KOPT-K1 (cell line): ENCODE results near the gene TMEM201.
"Not testable (repeated sequence)": the region's sequence is repeated elsewhere in the genome, so short reads cannot be mapped to it uniquely, and the experiment has no call there.

Source experiments
- H3K27ac ChIP-seq: fragments of 200-600 bp; sonication (generic); 2 replicates; pipeline ENCODE4 v1.5.1; 2016; ENCODE audit warnings: antibody characterized with exemption, mild to moderate bottlenecking, low read depth, low read length; ENCODE audit not compliant: poor library complexity, severe bottlenecking
- H3K36me3 ChIP-seq: fragments of 200-600 bp; sonication (generic); 2 replicates; pipeline ENCODE4 v1.5.1; 2017; ENCODE audit warnings: antibody characterized with exemption, mild to moderate bottlenecking, low read length, moderate library complexity; ENCODE audit not compliant: insufficient read depth
- H3K9me3 ChIP-seq: fragments of 200-600 bp; sonication (generic); 2 replicates; pipeline ENCODE4 v1.5.1; 2017; ENCODE audit warnings: antibody characterized with exemption, low read length, mild to moderate bottlenecking; ENCODE audit not compliant: insufficient read depth, poor library complexity, severe bottlenecking

The TMEM201 gene

DNA sequence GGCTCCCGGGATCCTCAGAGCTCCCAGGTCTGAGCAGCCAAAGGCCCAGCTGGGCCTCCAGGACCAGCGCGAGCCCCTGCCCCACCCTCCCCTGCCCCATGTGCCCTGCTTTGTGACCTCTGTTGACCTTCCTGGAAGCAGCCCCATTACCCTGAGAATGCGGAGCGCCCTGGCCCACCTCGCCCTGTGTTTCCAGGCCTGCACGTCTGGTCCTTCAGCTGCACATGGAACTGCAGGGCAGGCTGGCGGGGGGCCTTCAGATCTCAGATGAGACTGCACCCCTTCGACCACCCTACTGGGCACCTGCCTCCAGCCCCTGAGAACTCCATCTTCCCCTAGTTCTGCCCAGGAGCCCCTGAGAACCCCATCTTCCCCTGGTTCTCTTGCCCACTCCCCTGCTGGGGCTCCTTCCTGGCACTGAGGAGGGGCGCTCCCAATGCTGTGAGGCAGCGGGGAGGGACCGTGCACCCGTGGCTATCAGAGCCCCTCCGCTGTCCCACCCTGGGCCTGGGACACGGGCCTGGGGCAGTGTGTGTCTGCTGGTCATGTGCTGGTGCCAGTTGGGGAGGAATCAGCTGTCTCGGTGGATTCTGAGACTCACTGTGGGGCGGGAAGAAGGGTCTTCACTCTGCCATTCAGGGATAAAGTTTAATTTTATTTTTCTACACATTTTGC is 25.1 kb downstream of the TMEM201 start:
- H3K9me3 ChIP-seq: no peaks in the 10 kb centered on the region
- no peak overlapping the region for H3K27ac ChIP-seq
- peaks cover 65% of the 10 kb centered on the region for H3K36me3 ChIP-seq

DNA sequence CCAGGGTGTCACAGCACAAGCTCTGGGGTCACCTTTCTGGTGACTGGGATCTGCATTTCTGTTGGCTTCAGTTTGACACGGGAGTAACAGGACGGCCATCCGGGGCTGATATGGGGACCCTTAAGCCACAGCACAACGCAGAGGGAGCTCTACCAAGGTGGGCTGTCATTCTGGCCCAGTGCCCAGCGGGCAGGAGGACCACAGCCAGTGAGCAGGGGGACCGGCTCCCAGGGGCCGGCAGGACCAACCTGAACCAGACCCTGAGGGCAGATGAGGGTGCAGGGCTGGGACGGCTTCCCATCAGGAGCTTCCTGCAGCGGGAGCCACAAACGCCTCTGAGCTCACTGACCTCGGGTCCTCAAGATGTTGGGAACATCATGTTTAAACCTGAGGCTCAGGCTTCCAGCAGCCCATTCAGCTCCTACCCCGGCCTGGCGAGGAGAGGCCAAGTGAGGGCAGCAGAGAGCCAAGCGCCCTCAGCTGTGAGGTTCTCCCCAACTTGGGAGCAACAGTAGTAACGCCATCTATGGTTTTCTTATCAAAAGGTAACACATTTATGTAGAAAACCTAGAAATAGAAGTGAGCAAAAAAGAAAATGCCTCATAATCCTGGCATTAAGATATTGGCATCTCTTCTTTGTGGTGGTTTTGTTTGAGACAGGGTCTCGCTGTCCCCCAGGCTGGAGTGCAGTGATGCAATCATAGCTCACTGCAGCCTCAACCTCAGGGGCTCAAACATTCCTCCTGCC is 26.8 kb downstream of the TMEM201 start:
- Histone ChIP-seq H3K27ac (no peak overlapping the region), H3K36me3 (peaks cover 48% of the 10 kb centered on the region), H3K9me3 (no peaks in the 10 kb centered on the region)

DNA sequence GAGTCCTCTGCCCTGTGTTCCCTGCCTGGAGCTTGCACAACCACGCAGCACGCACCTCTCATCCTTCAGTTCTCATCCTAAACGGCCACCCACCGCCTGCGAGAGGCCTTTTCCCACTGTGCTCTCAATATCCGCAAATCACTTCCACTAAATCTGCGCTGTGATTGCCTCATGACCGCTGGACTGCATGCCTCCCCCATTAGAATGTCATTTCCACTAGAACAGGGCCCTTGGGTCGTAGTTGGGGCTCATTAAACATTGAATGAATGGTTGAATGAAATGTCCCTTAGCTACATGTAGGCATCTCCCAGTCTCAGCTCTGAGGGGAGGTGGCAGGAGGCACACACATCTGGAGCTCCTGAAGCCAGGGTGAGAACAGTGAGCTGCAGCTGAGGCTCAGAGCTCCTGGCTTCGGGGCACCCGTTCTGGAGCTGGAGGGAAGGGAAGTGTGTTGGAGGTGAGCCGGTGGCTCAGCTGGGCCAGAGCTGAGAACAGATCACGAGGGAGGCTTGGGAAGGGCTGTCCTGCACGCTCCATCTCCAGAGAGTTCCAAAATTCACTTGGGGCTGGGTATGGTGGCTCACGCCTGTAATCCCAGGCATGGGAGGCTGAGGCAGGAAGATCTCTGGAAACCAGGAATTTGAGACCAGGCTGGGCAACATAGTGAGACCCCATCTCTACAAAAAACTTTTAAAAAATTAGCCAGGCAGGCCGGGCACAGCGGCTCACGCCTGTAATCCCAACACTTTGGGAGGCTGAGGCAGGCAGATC is 30.4 kb downstream of the TMEM201 start:
- Histone ChIP-seq H3K9me3 (no peaks in the 10 kb centered on the region), H3K27ac (no peak overlapping the region)

DNA sequence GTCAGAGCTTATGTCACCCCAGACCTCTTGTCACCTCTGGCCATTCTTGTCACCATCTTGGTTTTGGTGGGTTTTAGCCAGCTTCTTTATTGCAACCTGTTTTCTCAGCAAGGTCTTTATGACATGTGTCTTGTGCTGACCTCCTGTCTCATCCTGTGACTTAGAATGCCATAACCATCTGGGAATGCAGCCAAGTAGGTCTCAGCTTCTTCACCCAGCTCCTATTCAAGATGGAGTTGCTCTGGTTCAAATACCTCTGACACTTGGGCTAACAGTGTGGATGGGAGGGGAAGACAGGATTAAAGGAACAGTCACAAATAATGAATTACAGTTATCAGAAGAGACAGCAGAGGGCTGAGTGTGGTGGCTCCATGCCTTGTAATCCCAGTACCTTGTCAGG is 32.3 kb downstream of the TMEM201 start:
- no peak overlapping the region for H3K27ac ChIP-seq
- H3K9me3 ChIP-seq: no peaks in the 10 kb centered on the region
- H3K36me3 ChIP-seq: no peaks in the 10 kb centered on the region

More for the DNA sequence above, 30.4 kb downstream of the TMEM201 start:
- H3K36me3 ChIP-seq: peaks cover 12% of the 10 kb centered on the region; the same call in 1 of the 2 replicates

DNA sequence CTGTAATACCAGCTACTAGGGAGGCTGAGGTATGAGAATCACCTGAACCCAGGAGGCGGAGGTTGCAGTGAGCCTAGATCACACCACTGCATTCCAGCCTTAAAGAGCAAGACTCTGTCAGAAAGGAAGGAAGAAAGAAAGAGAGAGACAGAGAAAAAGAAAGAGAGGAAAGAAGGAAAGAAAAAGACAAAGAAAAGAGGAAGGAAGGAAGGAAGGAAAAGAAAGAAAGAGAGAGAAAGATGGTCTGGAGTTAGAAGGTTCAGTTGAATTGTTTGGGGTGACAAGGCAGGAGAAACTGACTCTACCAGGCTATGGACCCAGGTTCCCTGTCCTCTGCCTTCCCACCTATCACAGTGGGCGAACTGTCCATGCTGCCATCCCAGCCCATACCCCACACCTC is 35.4 kb downstream of the TMEM201 start:
- Histone ChIP-seq H3K36me3 (no peaks in the 10 kb centered on the region), H3K9me3 (no peaks in the 10 kb centered on the region), H3K27ac (no peak overlapping the region)

DNA sequence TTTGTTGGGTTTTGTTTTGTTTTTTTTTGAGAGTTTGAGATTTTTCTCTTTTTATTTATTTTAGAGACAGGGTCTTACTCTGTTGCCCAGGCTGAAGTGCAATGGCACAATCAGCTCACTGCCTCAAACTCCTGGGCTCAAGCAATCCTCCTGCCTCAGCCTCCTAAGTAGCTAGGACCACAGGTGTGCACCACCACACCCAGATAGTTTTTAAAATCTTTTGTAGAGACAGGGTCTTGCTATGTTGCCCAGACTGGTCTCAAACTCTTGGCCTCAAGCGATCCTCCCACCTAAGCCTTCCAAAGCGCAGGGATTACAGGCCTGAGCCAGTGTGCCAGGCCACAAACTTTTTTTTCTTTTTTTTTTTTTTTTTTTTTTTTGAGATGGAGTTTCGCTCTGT is 36.3 kb downstream of the TMEM201 start:
- not testable (repeated sequence) for H3K27ac ChIP-seq, H3K9me3 ChIP-seq, H3K36me3 ChIP-seq

DNA sequence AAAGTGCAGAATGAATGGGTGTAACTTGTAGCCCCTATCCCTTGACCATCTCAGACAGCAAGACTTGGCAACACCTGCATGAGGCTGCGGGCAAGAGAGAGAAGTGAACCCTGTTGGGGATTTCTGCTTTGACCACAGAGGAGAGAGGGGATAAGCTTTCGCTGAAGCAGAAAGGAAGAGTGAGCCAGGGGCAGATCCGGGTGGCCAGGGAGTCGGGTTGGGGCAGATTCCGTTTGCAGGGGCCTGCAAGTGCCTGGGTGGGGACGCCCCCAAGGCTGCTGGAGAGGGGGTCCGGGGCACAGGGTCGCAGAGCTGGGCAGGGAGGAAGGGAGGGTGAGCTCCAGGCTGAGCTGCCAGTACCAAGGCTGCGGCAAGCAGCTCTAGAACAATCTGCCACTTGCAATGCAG is 37.5 kb downstream of the TMEM201 start:
- no peaks in the 10 kb centered on the region for H3K9me3 ChIP-seq
- H3K36me3 ChIP-seq: no peaks in the 10 kb centered on the region
- H3K27ac ChIP-seq: peak overlapping the region; percentile 99

DNA sequence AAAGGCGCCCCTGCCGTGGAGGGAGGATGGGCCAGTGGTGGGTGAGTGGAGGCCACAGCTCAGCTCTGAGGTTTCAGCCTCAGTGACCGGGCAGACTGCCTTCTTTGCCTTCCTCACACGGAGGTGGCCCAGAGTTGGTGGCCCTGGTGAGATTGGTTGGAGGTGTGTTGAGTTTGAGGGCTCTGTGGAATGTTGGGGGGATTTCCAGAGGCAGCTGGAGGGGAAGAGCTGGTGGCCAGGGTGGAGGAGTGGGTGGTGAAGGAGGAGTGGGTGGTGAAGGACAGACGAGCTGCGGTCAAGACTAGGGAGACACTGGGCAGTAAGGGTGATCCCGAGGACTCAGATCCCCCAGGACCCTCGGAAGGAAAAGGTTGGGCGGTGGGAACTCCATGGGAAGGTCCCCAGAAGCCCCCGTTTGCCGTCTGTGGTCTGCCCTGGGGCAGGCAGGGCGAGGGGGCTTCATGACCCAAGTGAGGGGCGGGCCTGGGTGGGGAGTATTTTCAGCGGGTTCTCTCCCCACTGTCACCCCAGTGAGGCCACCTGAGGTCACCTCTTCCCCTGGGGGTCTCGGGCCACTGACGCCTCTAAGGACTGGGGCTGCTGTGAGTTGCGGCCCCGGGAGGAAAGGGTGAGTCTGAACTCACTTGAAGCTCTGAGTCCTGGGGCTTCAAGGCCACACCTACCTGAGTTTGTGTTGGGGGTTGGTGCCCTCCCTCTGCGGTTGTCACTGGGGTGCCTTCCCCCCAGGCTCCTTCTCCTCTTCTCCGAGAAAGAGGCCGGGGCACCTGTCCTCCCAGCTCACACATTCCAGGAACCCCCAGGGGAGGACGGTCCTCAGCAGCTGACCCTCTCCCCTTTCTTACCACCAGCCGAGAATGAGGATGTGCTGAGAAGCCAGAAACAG is 40.1 kb downstream of the TMEM201 start:
- H3K27ac ChIP-seq: peak overlapping the region; percentile 99
- no peaks in the 10 kb centered on the region for H3K9me3 ChIP-seq
- H3K36me3 ChIP-seq: peaks cover 14% of the 10 kb centered on the region; the same call in 1 of the 2 replicates

DNA sequence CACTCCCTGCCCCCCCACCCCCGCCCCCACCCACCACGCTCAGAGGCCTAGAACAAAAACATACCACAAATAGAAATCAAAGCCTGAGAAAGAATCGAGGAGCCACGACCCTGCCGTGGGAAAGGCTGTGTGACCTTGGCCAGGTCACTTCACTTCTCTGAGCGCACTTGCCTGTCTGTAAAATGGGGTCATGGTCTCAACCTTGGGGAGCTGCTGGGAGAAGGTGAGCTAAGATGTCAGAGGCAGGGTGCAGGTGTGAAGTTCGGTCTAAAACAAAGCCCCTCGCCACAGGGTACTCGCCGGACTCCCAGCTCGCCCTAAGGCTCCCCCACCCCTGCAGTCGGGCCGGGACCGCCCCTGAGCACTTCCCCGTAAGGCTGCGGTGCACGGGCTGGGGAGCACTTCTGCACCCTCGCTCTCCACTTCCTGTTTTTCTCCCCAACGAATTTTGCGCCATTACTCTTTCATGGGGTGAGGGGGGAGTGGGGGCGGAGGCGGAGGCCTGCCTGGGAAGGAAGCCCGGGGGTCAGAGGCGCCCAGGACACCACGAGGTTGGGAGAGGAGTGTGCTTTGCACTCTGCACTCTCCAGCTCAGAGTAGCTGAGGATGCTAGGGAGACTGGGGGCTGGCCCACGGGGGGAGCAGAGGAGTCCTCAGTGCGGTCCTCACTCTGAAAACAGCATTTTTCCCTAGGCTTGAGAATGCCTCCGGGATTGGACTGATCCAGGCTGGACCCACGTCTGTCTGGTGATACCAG is 40.9 kb downstream of the TMEM201 start:
- Histone ChIP-seq H3K36me3 (peaks cover 22% of the 10 kb centered on the region), H3K27ac (peak overlapping the region; percentile 99), H3K9me3 (no peaks in the 10 kb centered on the region)

DNA sequence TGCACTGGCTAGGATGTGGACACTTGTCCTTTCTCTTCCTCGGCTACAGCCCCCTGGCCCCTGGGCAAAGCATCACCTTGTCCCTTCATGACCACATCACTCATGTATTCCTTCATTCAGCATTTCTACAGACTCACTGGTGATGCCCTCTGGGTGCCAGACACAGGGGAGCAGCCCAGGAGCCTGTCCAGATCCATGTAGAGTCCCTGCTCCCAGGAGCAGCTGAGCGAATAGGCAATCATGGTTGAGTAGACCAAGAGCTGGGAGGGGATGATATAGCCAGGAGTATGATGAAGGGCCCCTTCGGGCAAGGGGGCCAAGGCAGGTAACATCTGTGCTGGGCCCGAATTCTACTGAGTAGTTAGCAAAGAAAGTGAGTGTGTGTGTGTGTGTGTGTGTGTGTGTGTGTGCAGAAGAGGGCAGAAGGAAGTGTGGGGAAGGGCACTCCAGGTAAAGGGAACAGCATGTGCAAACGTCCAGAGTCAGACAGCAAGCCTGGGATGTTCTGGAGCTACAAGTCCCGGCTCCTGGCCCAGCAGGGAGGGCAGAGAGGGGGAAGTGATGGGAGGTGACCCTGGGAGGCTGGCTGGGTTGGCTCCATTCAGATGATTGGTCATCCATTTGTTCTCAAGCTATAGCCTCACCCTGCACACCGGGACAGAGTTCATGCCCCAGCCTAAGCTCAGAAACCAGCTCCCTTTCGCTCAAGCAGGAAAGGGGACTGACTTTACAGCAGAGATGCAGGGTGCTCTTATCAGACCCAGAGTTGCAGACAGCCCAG is 41.8 kb downstream of the TMEM201 start:
- peak overlapping the region; percentile 99 for H3K27ac ChIP-seq
- peaks cover 30% of the 10 kb centered on the region for H3K36me3 ChIP-seq
- H3K9me3 ChIP-seq: no peaks in the 10 kb centered on the region

DNA sequence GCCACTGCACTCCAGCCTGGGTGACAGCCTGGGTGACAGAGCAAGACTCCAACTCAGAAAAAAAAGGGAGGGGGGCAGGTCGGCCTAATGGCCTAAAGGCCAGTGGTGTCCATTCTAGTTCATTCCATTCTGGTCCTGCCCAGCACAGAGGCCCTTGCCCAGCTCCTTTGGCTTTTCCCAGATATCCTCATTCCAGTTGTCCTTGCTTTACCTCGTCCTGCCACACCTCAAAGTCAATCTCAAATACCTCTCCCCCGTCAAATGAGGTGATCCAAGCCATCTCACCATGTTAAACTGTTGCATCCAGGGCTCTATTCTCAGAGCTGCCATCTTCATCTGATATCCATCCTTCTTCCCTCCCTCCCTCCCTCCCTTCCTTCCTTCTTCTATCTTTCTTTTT is 42.9 kb downstream of the TMEM201 start:
- no peaks in the 10 kb centered on the region for H3K9me3 ChIP-seq
- H3K27ac ChIP-seq: peak overlapping the region; percentile 99

DNA sequence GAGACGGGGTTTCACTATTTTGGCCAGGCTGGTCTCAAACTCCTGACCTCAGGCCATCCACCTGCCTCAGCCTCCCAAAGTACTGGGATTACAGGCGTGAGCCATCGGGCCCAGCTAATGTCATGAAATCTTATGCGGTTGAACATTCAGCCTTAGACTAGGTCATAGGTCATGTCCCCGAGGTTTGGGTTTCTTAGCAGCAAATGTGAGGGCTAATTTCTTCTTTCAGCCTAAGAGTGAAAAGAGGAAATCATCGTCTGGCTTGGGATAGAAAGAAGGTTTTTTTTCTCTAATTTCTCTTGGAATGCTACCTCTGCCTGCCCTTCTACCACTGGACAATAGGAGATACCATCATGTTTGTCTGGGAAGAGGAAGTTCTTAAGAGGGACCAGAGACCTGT is 44.8 kb downstream of the TMEM201 start:
- Histone ChIP-seq H3K36me3 (peaks cover 51% of the 10 kb centered on the region), H3K27ac (no peak overlapping the region), H3K9me3 (no peaks in the 10 kb centered on the region)

More for the DNA sequence above, 42.9 kb downstream of the TMEM201 start:
- peaks cover 40% of the 10 kb centered on the region for H3K36me3 ChIP-seq

DNA sequence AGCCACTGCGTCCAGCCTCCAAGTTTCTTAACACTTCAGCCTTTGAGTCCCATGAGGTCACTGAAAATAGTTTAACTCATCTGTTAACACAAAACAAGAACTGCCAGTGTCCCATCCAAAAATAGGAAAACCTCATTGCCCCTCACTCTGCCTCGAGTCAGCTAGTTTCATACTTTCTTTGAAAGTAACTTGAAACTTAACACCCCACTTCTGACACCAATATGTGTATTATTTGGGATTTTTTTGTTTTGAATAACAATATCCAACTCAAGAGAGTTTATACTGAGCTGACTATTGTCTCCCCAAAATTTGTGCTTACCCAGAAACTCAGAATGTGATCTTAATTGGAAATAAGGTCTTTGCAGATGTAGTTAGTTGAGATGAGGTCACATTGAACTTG is 45.9 kb downstream of the TMEM201 start:
- Histone ChIP-seq H3K27ac (no peak overlapping the region), H3K36me3 (peaks cover 51% of the 10 kb centered on the region), H3K9me3 (no peaks in the 10 kb centered on the region)
